T-helper 9 cell (primary cell): ENCODE measurements around the gene TAS2R16.
"Not testable (repeated sequence)": the region's sequence is repeated elsewhere in the genome, so short reads cannot be mapped to it uniquely, and the experiment has no call there.

Source experiments
- DNase-seq: peaks from one replicate; pipeline ENCODE4 v3.0.0-alpha.2; 2020

The TAS2R16 gene

GRCh38 chr7:122970740-122971725 is 24.5 kb downstream of the TAS2R16 start:
- DNase-seq: no peak

DNA sequence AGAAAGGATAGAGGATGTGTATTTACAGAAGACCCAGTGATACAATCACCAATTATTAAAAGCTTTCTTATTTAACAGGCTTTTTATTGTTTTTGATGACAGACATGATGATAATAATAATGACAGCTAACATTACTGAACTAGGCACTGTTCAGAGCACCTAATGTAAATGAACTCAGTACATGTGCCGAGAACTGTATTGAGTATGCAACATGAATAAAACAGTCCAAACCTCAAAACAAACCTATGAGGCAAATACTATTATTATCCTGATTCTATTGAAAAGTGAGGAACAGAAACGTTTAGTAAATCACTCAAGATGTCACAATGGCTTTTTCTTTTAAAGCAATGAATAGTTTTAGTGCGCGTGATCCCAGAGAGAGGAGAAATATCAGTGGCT is 27.1 kb downstream of the TAS2R16 start:
- no peak for DNase-seq

DNA sequence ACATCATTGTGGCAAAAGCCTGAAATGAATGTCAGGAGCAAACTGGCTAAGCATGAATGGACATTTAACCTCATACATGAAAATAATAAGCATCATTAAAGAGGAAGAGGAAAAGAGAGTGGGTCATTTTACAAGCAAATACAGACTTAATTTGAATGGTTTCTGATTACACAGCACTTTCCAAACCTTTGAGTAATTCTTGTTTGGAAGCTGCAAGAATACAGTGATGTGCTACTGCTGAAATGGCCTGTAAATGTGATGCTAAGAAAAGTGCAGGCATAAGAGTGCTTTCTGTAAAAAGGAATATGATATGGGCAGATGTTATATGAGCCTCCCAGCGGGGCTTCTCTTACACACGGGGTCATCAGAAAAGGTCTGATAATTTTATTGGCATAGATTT is 30.2 kb downstream of the TAS2R16 start:
- no peak for DNase-seq

- DNase-seq: not testable (repeated sequence)
Measured at GRCh38 chr7:122953678-122954077, 41.8 kb downstream of the TAS2R16 start.

- no peak for DNase-seq
Measured at GRCh38 chr7:122951006-122951405, 44.5 kb downstream of the TAS2R16 start.

GRCh38 chr7:122949186-122949585 is 46.3 kb downstream of the TAS2R16 start:
- DNase-seq: no peak
